ENCODE results near the gene ADAM10.
"Not testable (repeated sequence)": the region's sequence is repeated elsewhere in the genome, so short reads cannot be mapped to it uniquely, and the experiment has no call there.

The ADAM10 gene

GRCh38 chr15:58671186-58671585, 78.3 kb downstream of the ADAM10 start:
- no peak for DNase-seq (ENCODE audit: low read depth)

GRCh38 chr15:58669108-58669507, 80.4 kb downstream of the ADAM10 start:
- DNase-seq (ENCODE audit: low read depth) = no peak

- no peak for DNase-seq (ENCODE audit: low read depth)
Observed at GRCh38 chr15:58666957-58667356, 82.5 kb downstream of the ADAM10 start.

- DNase-seq (ENCODE audit: low read depth) = no peak
Observed at GRCh38 chr15:58665672-58666071, 83.8 kb downstream of the ADAM10 start.

- no peak for DNase-seq (ENCODE audit: low read depth)
Observed at GRCh38 chr15:58650102-58650501, 99.4 kb downstream of the ADAM10 start.

- no peak for DNase-seq (ENCODE audit: low read depth)
Observed at GRCh38 chr15:58649175-58649574, 100.3 kb downstream of the ADAM10 start.

- no peak for DNase-seq (ENCODE audit: low read depth)
Observed at GRCh38 chr15:58643996-58644395, 105.5 kb downstream of the ADAM10 start.

GRCh38 chr15:58641660-58642059, 107.8 kb downstream of the ADAM10 start:
- DNase-seq (ENCODE audit: low read depth) = no peak

- DNase-seq (ENCODE audit: low read depth) = no peak
Observed at GRCh38 chr15:58639992-58640391, 109.5 kb downstream of the ADAM10 start.

- DNase-seq (ENCODE audit: low read depth) = no peak
Observed at GRCh38 chr15:58639002-58639756, 110.3 kb downstream of the ADAM10 start.

- no peak for DNase-seq (ENCODE audit: low read depth)
Observed at GRCh38 chr15:58632789-58633188, 116.7 kb downstream of the ADAM10 start.

GRCh38 chr15:58631319-58631718, 118.2 kb downstream of the ADAM10 start:
- DNase-seq (ENCODE audit: low read depth) = no peak

GRCh38 chr15:58629625-58630024, 119.9 kb downstream of the ADAM10 start:
- no peak for DNase-seq (ENCODE audit: low read depth)

GRCh38 chr15:58628206-58628947, 121.1 kb downstream of the ADAM10 start:
- no peak for DNase-seq (ENCODE audit: low read depth)

GRCh38 chr15:58627701-58628100, 121.8 kb downstream of the ADAM10 start:
- DNase-seq (ENCODE audit: low read depth) = no peak

- DNase-seq (ENCODE audit: low read depth) = no peak
Observed at GRCh38 chr15:58627046-58627445, 122.5 kb downstream of the ADAM10 start.

- no peak for DNase-seq (ENCODE audit: low read depth)
Observed at GRCh38 chr15:58626378-58626777, 123.1 kb downstream of the ADAM10 start.

GRCh38 chr15:58622877-58623276, 126.6 kb downstream of the ADAM10 start:
- no peak for DNase-seq (ENCODE audit: low read depth)

GRCh38 chr15:58620268-58620667, 129.2 kb downstream of the ADAM10 start:
- DNase-seq (ENCODE audit: low read depth) = not testable (repeated sequence)

- no peak for DNase-seq (ENCODE audit: low read depth)
Observed at GRCh38 chr15:58616171-58616570, 133.3 kb downstream of the ADAM10 start.

GRCh38 chr15:58611731-58612676, 137.5 kb downstream of the ADAM10 start:
- no peak for DNase-seq (ENCODE audit: low read depth)

GRCh38 chr15:58608711-58609110, 140.8 kb downstream of the ADAM10 start:
- DNase-seq (ENCODE audit: low read depth) = no peak

Measured in stimulated activated CD8-positive, alpha-beta memory T cell treated with anti-CD3 and anti-CD28 coated beads, Interleukin-15, amount 100 ng/mL, for 1 hour (primary cell).